HepG2 (cell line): ENCODE measurements around the gene FBXO10.

ENCODE experiments used
- CTCF ChIP-seq: sonication (generic); formaldehyde crosslinking; IDR thresholded peaks from 2 replicates; pipeline ENCODE4 v1.5.0; 2020; ENCODE audit warnings: mild to moderate bottlenecking, missing genetic modification reagents, moderate library complexity
- GABPB1 ChIP-seq: IDR thresholded peaks from 2 replicates; pipeline ENCODE4 v1.6.1; 2016; ENCODE audit warnings: mild to moderate bottlenecking, missing genetic modification reagents, moderate library complexity, missing compliant biosample characterization
- PRDM4 ChIP-seq: sonication (generic); formaldehyde crosslinking; IDR thresholded peaks from 2 replicates; pipeline ENCODE4 v1.9.0; 2021; ENCODE audit warnings: missing genetic modification reagents, borderline replicate concordance
- RAD21 ChIP-seq: fragments of 450-650 bp; formaldehyde crosslinking; IDR thresholded peaks from 2 replicates; pipeline ENCODE4 v1.5.0; 2020; ENCODE audit warnings: mild to moderate bottlenecking

GRCh38 chr9:37499297-37499696 is 76.9 kb downstream of the FBXO10 start:
- TF ChIP-seq CTCF (CRISPR knock-in tag): no peak
- TF ChIP-seq GABPB1 (CRISPR knock-in tag): no peak
- no peak for TF ChIP-seq RAD21 (CRISPR knock-in tag)
- no peak for TF ChIP-seq PRDM4 (CRISPR knock-in tag)
